Endometrium (tissue), 2 donors: ENCODE results near the gene HMCN1.

Experiments used
- FAIRE-seq: peaks from 2 replicates; lab custom pipeline; 2012; peaks lifted over from hg19 to GRCh38; lab: Jason Lieb, UNC
- donor health status: control.
- donor health status: control.

Gene HMCN1

DNA sequence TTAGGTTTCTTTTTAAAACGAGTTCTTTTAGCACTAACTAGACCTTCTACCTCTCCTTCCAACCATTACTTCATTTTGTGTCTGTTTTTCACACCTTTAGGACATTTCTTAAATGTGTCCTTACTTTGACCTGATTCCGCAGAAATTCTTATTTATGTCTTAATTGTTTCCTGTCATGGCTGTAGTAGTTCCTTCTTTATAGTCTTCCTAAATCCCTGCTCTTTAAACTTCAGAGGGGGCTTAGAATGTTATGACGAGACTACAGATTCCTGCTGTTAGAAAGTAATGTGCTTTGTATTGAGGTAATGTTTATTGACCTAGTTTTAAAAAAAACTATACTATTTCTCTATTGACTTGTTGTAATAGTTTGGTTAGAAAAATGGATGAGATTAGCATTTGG is 70.4 kb downstream of the HMCN1 start:
- FAIRE-seq: no peak

DNA sequence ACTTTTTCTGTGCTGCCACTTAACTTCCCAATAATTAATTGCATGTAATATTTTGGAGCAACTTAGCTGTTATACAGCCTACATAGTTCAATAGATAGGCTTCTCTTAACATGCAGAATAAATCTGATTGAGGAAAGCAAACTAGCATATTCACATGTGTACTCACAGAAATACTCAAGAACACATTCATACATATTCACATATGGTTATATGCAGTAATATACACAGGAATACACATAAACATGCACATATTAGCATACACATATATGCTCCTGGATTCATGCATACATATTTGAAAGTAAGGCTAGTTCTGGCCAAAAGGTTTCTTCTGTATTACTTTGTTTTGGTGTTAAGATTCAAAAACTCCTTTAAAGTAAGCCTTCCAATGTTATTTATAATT is 73.1 kb downstream of the HMCN1 start:
- FAIRE-seq: no peak

- no peak for FAIRE-seq
Measured at GRCh38 chr1:185808631-185809030, 74.4 kb downstream of the HMCN1 start.

DNA sequence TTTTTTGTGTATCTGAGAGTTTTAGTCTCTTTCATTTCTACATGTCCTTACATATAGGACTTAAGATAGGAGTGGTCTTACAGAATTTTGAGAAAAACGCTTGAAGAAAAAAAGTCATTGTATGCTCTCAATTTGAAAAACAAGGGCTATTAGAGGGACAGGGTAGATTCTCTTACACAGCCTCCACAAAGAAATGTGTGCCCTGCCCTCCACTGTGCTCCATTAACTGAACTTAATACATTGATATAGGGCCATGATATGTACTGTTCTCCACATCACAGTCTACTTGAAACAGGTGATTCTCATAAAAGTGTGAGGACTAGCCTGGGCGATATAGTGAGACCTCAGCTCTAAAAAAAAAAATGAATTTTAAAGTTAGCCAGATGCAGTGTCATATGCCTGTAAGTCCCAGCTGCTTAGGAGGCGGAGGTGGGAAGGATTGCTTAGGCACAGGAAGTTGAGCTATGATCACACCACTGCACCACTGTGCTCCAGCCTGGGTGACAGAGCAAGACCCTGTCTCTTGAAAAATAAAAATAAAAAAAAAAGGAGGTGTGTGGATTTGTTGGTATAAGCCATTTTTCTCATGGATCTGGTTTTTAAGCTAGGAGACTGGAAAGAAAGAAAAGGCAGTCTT is 77.0 kb downstream of the HMCN1 start:
- no peak for FAIRE-seq

- FAIRE-seq: no peak
Measured at GRCh38 chr1:185812934-185813333, 78.7 kb downstream of the HMCN1 start.

DNA sequence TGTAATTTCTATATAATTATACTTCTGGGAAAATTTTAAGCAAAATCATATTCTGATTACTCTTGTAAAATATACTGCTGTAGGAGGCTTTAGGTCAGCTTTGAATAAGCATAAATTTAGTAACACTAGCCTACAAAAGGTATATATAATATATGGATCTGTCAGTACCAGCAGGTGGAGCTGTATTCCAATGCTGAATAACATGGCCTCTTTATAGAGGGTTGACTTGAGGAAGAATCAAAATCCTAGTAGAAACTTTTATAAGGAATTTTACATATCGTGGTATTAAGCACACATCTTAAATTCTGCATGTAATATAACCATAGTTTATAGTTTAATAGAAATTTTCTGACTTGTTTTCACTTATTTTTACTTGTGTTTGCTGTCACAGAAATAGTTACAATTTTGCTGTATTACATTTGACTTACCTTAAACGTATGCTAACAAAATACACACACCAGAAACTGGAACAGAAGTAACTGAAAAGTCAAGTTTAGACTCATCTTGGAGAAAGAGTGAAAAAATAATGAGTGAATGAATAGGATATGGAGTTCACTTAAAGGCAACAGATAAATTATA is 79.3 kb downstream of the HMCN1 start:
- peak; percentile 21 for FAIRE-seq

DNA sequence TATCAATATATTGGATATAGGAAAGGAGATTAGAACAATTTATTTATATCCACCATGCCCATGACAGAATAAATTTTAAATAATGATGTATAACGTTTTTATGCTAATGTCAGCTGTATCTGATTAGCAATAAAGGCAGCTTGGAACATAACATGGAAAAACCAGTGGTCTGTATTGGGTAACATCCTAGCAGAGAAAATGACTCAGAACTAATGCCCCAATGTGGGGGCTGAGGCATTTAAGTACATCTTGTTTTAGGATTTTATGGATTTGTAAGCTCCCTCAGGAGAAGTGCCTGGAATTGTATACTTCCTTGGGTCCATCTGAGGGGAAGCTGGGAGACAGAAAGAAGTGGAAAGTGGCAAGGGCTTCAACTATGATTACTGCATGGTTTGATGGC is 82.3 kb downstream of the HMCN1 start:
- FAIRE-seq: no peak

GRCh38 chr1:185819798-185820197 is 85.6 kb downstream of the HMCN1 start:
- FAIRE-seq: no peak

DNA sequence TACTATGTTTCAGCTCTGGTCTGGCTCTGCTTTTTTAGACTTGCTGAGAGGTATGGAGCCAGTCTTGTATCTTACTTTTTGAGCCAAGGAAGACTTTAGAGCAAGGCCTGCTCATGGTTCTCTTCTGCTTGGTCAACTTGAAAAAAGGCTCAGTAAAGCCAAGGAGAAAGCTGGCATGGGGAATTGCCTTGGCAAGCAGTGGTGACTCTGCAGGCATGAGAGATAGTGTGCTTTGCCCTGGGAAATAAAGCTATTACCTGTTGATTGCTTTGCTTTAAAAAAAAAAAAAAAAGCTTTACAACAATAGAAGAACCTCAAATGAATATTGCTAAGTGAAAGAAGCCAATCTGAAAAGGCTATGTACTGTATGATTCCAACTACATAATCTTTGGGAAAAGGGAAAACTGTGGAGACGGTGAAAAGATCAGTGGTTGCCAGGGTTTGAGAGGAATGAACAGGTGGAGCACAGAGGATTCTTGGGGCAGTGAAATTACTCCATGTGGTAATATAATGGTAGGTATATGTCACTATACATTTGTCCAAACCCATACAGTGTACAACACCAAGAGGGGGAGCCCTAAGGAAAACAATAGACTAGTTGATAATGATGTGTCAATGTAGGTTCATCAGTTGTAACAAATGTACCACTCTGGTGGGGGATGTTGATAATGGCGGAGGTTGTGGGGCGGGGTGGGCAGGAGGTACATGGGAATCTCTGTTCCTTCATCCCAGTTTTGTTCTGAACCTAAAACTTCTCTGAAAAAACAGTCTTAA is 87.6 kb downstream of the HMCN1 start:
- no peak for FAIRE-seq

DNA sequence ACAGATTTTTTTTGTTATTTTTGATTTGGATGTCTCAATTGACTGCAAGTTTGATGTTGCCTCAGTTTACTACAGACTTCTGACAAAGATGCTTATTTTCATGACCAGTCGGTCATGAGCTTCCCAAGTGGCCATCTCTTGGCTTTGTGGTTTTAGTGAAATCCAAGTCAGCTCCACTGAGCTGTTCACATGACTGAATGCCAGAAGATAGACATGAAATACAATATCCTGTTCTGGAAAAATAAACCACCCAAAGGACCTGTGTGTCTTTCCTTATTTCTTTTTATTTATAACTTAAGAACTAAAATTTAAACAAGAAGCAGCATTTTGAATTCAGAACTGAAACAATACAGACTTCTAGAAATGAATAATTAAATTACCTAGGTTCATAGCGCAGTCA is 89.3 kb downstream of the HMCN1 start:
- no peak for FAIRE-seq

DNA sequence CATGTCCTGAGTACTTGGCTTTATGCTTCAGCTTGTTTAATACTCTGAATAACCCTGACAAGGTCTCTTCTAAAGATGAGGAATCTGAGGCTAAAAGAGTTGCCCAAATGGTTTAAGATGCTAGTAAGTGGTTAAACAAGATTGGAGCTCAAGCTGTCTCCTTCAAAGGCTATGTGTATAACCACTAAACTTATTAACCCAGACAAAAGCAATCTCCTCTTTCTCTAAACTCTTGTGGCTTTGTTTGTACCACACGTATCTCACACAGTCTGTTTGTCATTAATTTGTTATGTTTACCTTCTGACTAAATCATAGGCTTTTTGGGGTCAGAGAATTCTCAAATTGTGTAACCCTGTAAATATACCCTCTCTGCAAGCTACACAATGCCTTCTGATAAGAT is 89.9 kb downstream of the HMCN1 start:
- FAIRE-seq: no peak

- no peak for FAIRE-seq
Measured at GRCh38 chr1:185825556-185825955, 91.4 kb downstream of the HMCN1 start.

DNA sequence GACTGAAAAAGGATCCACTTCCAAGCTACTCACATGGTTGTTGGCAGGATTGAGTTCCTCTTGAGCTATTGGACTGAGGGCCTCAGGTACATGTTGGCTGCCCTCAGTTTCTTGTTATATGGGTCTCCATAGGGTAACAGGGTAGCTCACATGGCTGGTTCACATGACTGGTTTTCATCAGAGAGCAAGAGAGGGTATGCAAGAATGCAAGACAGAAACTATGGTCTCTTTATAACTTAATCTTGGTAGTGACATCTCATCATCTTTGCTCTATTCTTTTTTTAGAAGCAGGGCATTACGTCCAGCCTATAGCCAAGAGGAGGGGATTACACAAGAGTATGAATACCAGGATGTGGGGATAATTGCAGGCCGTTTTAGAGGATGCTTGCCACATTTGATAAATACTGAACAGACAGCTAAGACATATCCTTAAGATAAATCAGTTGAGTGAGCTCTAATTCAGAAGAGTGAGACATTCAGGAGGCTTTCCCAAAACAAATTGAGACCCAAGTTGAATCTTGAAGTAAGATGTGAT is 100.2 kb downstream of the HMCN1 start:
- no peak for FAIRE-seq

DNA sequence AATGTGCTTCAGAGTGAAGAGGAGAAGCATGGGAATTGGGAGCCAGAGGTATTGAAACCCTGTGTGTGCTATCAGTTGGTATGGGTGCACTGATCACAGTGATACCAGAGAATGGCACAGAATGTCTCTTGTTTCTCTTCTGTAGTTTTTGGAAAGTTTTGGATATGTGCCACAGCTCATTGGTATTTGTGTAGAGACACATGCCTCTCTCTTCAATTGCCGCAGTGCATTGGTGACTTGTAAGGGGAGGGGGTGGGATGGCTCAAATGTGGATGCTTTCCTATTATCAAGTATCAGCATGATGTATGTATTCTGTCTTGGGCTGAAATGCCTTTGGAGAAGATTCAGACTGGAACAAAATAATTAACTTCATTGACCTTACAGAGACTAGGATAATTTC is 101.0 kb downstream of the HMCN1 start:
- FAIRE-seq: no peak

DNA sequence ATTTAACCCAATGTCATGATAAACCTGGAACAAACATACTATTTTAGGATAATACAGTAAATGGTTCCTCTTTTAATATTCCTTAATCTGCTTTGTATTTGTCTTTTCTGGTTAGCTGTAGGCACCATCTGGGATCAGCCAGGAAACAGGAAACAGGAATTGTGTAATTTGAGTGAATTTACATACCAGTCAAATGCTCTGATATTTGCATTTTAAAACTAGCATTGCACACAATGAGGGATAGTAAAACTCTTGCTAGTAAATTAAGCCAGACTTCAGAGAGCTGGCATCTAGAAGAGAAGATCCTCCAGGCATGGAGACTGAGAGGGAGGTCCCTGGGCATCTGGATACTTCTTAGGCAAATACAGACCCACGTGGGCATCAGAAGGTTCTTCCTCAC is 103.5 kb downstream of the HMCN1 start:
- no peak for FAIRE-seq

- FAIRE-seq: no peak
Measured at GRCh38 chr1:185838111-185838510, 103.9 kb downstream of the HMCN1 start.

DNA sequence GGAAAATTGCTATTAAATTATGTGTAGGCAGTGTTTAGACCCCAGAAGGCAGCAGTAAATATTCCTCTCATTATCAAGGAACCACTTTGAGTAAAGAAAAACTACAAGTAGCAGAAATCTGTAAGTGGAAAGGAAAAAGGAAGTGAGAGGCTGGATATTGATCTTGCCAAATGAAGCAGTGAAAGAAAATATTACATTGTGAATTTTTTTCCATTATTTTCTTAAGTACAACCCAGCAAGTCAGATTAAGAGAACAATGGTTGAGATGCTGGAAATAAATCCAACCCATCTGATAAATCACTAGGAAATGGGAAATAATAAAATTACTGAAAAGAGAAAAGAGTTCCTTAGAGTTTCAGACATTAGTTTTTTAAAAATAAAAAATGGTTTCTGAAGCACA is 106.7 kb downstream of the HMCN1 start:
- FAIRE-seq: no peak

GRCh38 chr1:185843297-185843869 is 109.2 kb downstream of the HMCN1 start:
- no peak for FAIRE-seq

- no peak for FAIRE-seq
Measured at GRCh38 chr1:185843986-185844385, 109.8 kb downstream of the HMCN1 start.

GRCh38 chr1:185846672-185847444 is 112.7 kb downstream of the HMCN1 start:
- no peak for FAIRE-seq

DNA sequence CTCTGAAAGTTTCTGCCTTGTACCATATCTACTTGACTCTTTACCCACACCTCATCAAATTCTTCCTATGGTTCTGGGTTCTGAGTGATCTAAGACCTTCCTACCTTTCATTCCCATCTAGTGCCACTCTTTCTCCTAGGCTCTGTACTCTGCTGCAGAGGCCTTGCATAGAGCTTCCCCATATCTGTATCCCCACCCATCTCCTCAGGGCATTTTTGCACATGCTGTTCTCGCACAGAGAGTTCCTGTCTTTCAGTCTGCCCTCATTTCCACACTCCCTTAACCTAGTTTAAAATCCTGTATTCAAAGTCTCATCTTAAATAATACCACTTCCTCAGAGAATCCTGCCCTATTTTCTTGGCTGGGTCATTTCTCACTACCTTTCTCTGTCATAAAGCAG is 114.8 kb downstream of the HMCN1 start:
- no peak for FAIRE-seq

- FAIRE-seq: no peak
Measured at GRCh38 chr1:185850366-185850765, 116.2 kb downstream of the HMCN1 start.
